Activated T-helper 17 cell treated with anti-CD3 and anti-CD28 coated beads, Interleukin-2, amount 50 U/mL, for 72 hours (primary cell): ENCODE data around the gene DNASE1L1. TPM values are rescaled to one million over a fixed set of nuclear protein-coding genes. Genes with fewer than 3 reads are reported as not detected.
"Not testable (repeated sequence)": the region's sequence is repeated elsewhere in the genome, so short reads cannot be mapped to it uniquely, and the experiment has no call there.

Source experiments
- ATAC-seq: fragments of 150-1000 bp; cut with Tn5 transposase; replicated peaks from 2 replicates; pipeline ENCODE4 v1.10.0; 2021; ENCODE audit warnings: mild to moderate bottlenecking, moderate library complexity
- H3K27ac Mint-ChIP-seq: one replicate; pipeline ENCODE4 v1.8.0; 2022; ENCODE audit warnings: mixed read lengths
- H3K27me3 Mint-ChIP-seq: one replicate; pipeline ENCODE4 v1.8.0; 2022; ENCODE audit warnings: mixed read lengths
- H3K36me3 Mint-ChIP-seq: one replicate; pipeline ENCODE4 v1.8.0; 2022; ENCODE audit warnings: low read depth, mild to moderate bottlenecking, mixed read lengths
- H3K4me1 Mint-ChIP-seq: one replicate; pipeline ENCODE4 v1.8.0; 2022; ENCODE audit warnings: mixed read lengths
- H3K4me3 Mint-ChIP-seq: one replicate; pipeline ENCODE4 v1.8.0; 2022; ENCODE audit warnings: mild to moderate bottlenecking, mixed read lengths
- H3K9me3 Mint-ChIP-seq: one replicate; pipeline ENCODE4 v1.8.0; 2022; ENCODE audit warnings: mixed read lengths
- total RNA-seq, 2 donors: library from RNA; stranded (reverse); gene quantifications; one replicate each; pipeline ENCODE4 v1.2.3, GENCODE V29; 2022

The DNASE1L1 gene
- total RNA-seq, 2 donors from 2014 or later, result 13.9 to 16.7 TPM

- ATAC-seq, result peak; percentile 44
- not testable (repeated sequence) for H3K4me3 Mint-ChIP-seq, H3K9me3 Mint-ChIP-seq, H3K4me1 Mint-ChIP-seq, H3K27ac Mint-ChIP-seq, H3K27me3 Mint-ChIP-seq, H3K36me3 Mint-ChIP-seq
Measured at GRCh38 chrX:154388649-154389048, 20.4 kb downstream of the DNASE1L1 start.

- H3K9me3 Mint-ChIP-seq, H3K4me1 Mint-ChIP-seq, H3K27me3 Mint-ChIP-seq, H3K27ac Mint-ChIP-seq, H3K36me3 Mint-ChIP-seq, H3K4me3 Mint-ChIP-seq: not testable (repeated sequence)
- ATAC-seq, result peak; percentile 53
Measured at GRCh38 chrX:154388094-154388493, 21.0 kb downstream of the DNASE1L1 start.

DNA sequence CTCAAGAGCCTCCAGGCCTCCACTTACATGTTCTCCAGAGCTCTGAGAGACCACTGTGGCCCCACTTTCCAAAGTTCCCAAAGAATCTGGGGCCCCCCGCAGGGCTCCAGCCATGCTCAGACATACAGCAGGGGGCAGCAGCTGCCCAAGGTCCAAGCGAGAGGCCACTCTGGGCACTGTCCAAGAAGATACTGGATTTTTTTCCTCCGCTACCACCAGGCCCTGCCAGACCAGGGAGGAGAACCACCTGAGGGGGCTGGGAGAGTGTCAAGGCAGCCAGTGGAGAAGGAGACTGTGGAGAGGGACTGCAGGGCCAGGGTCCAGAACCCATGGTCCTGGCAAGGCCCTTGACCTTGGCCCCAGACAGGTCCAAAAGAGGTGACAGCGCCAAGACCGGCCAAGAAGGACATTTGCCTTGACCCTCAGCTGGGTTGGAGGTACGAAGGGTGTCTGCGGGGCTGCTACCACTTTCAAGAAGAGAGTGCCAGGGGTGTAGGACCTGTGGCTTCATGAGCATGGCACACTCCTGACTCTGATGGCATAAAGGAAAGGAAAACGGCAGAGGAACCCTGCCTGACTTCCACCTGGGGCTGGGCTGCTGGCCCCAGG lies 24.7 kb downstream of the DNASE1L1 start:
- H3K27ac Mint-ChIP-seq, result no peak overlapping the region
- no peaks in the 10 kb centered on the region for H3K4me1 Mint-ChIP-seq
- no peaks in the 10 kb centered on the region for H3K27me3 Mint-ChIP-seq
- no peak overlapping the region for H3K4me3 Mint-ChIP-seq
- H3K9me3 Mint-ChIP-seq, result no peaks in the 10 kb centered on the region
- H3K36me3 Mint-ChIP-seq, result peaks cover 26% of the 10 kb centered on the region
- ATAC-seq, result no peak

GRCh38 chrX:154383359-154384283 lies 25.4 kb downstream of the DNASE1L1 start:
- no peak for ATAC-seq
- Mint-ChIP-seq H3K9me3 (no peaks in the 10 kb centered on the region), H3K36me3 (peaks cover 26% of the 10 kb centered on the region), H3K4me1 (no peaks in the 10 kb centered on the region), H3K27me3 (no peaks in the 10 kb centered on the region), H3K4me3 (no peak overlapping the region), H3K27ac (peak overlapping the region; percentile 28)

- H3K36me3 Mint-ChIP-seq, result peaks cover 26% of the 10 kb centered on the region
Measured at GRCh38 chrX:154382483-154383069, 26.5 kb downstream of the DNASE1L1 start.

GRCh38 chrX:154381271-154381670 lies 27.8 kb downstream of the DNASE1L1 start:
- Mint-ChIP-seq H3K4me3 (peak overlapping the region; percentile 85), H3K27me3 (no peaks in the 10 kb centered on the region), H3K4me1 (no peaks in the 10 kb centered on the region), H3K36me3 (peaks cover 26% of the 10 kb centered on the region), H3K9me3 (no peaks in the 10 kb centered on the region), H3K27ac (peak overlapping the region; percentile 92)
- ATAC-seq, result no peak

More at GRCh38 chrX:154382483-154383069, 26.5 kb downstream of the DNASE1L1 start:
- Mint-ChIP-seq H3K27ac (no peak overlapping the region), H3K27me3 (no peaks in the 10 kb centered on the region), H3K4me1 (no peaks in the 10 kb centered on the region), H3K9me3 (no peaks in the 10 kb centered on the region), H3K4me3 (no peak overlapping the region)
- ATAC-seq, result no peak

GRCh38 chrX:154380787-154381186 lies 28.3 kb downstream of the DNASE1L1 start:
- no peaks in the 10 kb centered on the region for H3K9me3 Mint-ChIP-seq

DNA sequence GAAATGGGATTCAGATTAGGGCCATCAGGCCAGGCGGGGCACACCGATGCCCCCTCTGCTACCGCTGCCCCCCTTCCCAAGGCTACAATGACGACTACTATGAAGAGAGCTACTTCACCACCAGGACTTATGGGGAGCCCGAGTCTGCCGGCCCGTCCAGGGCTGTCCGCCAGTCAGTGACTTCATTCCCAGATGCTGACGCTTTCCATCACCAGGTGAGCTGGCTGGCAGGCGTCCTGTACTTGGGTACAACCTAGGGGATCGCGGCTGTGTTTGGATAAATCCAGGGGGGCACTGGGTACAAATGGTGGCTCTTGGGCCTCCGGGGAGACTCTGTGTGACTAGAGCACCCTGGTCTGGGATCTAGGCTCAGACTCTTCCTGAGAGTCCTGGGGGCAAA lies 28.9 kb downstream of the DNASE1L1 start:
- Mint-ChIP-seq H3K9me3 (no peaks in the 10 kb centered on the region), H3K36me3 (peaks cover 26% of the 10 kb centered on the region), H3K4me1 (no peaks in the 10 kb centered on the region), H3K27ac (peak overlapping the region; percentile 92), H3K4me3 (peak overlapping the region; percentile 85), H3K27me3 (no peaks in the 10 kb centered on the region)
- no peak for ATAC-seq

More at GRCh38 chrX:154380787-154381186, 28.3 kb downstream of the DNASE1L1 start:
- Mint-ChIP-seq H3K4me1 (no peaks in the 10 kb centered on the region), H3K4me3 (peak overlapping the region; percentile 85), H3K36me3 (peaks cover 26% of the 10 kb centered on the region), H3K27me3 (no peaks in the 10 kb centered on the region), H3K27ac (peak overlapping the region; percentile 92)
- ATAC-seq, result no peak

- ATAC-seq, result no peak
- H3K27me3 Mint-ChIP-seq, result no peaks in the 10 kb centered on the region
- no peaks in the 10 kb centered on the region for H3K9me3 Mint-ChIP-seq
- H3K27ac Mint-ChIP-seq, result peak overlapping the region; percentile 92
- no peaks in the 10 kb centered on the region for H3K4me1 Mint-ChIP-seq
- peak overlapping the region; percentile 85 for H3K4me3 Mint-ChIP-seq
- peaks cover 26% of the 10 kb centered on the region for H3K36me3 Mint-ChIP-seq
Measured at GRCh38 chrX:154379569-154379951, 29.5 kb downstream of the DNASE1L1 start.

DNA sequence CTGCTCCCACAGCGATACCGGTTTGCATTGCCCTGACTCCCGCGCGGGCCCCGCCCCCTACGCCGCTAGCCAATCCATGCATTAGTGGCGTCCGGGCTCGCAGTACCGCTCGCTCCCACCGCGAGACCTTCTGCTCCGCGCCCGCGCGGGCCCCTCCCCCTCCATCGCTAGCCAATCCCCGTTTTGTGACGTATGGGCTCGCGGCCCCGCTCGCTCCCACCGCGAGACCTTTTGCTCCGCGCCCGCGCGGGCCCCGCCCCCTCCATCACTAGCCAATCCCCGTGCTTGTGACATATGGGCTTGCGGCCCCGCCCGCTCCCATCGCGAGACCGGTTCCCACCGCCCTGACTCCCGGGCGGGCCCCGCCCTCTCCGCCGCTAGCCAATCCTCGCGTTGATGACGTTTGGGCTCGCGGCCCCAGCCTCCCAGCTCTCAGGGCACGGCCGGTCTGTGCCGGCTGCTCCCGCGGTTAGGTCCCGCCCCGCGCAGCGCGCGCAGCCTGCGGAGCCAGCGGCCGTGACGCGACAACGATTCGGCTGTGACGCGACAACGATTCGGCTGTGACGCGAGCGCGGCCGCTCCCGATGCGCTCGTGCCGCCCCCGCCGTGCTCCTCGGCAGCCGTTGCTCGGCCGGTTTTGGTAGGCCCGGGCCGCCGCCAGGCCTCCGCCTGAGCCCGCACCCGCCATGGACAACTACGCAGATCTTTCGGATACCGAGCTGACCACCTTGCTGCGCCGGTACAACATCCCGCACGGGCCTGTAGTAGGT lies 30.1 kb downstream of the DNASE1L1 start, which contains the start of gene EMD:
EMD (plus strand) TSS at position 497 of the 770 bp plus-strand sequence; CDS start at position 687, 190 bp downstream.
- peak; percentile 87 for ATAC-seq
- no peaks in the 10 kb centered on the region for H3K27me3 Mint-ChIP-seq
- peak within 1 kb of the TSS; percentile 85 for H3K4me3 Mint-ChIP-seq
- peaks cover 26% of the 10 kb centered on the region for H3K36me3 Mint-ChIP-seq
- H3K4me1 Mint-ChIP-seq, result no peaks in the 10 kb centered on the region
- no peaks in the 10 kb centered on the region for H3K9me3 Mint-ChIP-seq
- peak within 1 kb of the TSS; percentile 92 for H3K27ac Mint-ChIP-seq

- Mint-ChIP-seq H3K36me3 (peaks cover 25% of the 10 kb centered on the region), H3K27ac (peak overlapping the region; percentile 50), H3K4me3 (peak overlapping the region; percentile 85), H3K4me1 (no peaks in the 10 kb centered on the region), H3K27me3 (no peaks in the 10 kb centered on the region), H3K9me3 (no peaks in the 10 kb centered on the region)
- ATAC-seq, result peak; percentile 0
Measured at GRCh38 chrX:154378059-154378798, 30.8 kb downstream of the DNASE1L1 start.

- Mint-ChIP-seq H3K36me3 (peaks cover 20% of the 10 kb centered on the region), H3K27ac (no peak overlapping the region), H3K4me3 (peak overlapping the region; percentile 85), H3K27me3 (no peaks in the 10 kb centered on the region), H3K4me1 (no peaks in the 10 kb centered on the region), H3K9me3 (no peaks in the 10 kb centered on the region)
- no peak for ATAC-seq
Measured at GRCh38 chrX:154376774-154377173, 32.3 kb downstream of the DNASE1L1 start.

DNA sequence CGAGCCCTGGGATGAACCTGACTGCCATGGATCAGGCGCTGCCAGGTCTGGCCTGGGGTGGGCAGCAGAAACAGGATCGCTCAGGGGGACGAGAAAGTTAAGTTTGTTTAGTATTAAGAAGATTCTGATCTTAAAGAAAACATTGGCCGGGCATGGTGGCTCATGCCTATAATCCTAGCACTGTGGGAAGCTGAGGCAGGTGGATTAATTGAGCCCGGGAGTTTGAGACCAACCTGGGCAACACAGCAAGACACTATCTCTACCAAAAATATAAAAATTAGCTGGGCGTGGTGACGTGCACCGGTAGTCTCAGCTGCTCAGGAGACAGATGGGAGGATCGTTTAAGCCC lies 33.9 kb downstream of the DNASE1L1 start:
- Mint-ChIP-seq H3K4me3 (peak overlapping the region; percentile 58), H3K36me3 (peaks cover 12% of the 10 kb centered on the region), H3K4me1 (no peaks in the 10 kb centered on the region), H3K27ac (no peak overlapping the region), H3K27me3 (no peaks in the 10 kb centered on the region), H3K9me3 (no peaks in the 10 kb centered on the region)
- ATAC-seq, result no peak
